Gastrocnemius medialis (tissue), 4 donors: ENCODE measurements around the gene GFY.

Experiments used
- CTCF ChIP-seq, 5 experiments: fragments of 450-650 bp in 3 of 5; fragments of 200-600 bp in 2 of 5; sonication (generic) in 2 of 5; IDR thresholded peaks in 4 of 5; conservative IDR thresholded peaks in 1 of 5; 1 replicate in 4 of 5; 2 replicates in 1 of 5; pipeline ENCODE4 v1.5.1; 2016 to 2019; ENCODE audit warnings: antibody characterized with exemption in 5 of 5, mild to moderate bottlenecking in 3 of 5, moderate library complexity in 3 of 5
- POLR2A ChIP-seq, 2 donors: fragments of 450-650 bp; IDR thresholded peaks; one replicate each; pipeline ENCODE4 v1.6.1; 2017; ENCODE audit warnings: antibody characterized with exemption in 2 of 2, mild to moderate bottlenecking in 2 of 2, moderate library complexity in 2 of 2

- TF ChIP-seq CTCF (IDR thresholded peaks at IDR 0.05 in 4 of 5, conservative IDR thresholded peaks at IDR 0.05 in 1 of 5) (no peak), POLR2A (IDR thresholded peaks at IDR 0.05) (no peak)
Measured at GRCh38 chr19:49427339-49427738, 2.2 kb downstream of the GFY start.
